ENCODE results near the gene PLA2R1.

DNA sequence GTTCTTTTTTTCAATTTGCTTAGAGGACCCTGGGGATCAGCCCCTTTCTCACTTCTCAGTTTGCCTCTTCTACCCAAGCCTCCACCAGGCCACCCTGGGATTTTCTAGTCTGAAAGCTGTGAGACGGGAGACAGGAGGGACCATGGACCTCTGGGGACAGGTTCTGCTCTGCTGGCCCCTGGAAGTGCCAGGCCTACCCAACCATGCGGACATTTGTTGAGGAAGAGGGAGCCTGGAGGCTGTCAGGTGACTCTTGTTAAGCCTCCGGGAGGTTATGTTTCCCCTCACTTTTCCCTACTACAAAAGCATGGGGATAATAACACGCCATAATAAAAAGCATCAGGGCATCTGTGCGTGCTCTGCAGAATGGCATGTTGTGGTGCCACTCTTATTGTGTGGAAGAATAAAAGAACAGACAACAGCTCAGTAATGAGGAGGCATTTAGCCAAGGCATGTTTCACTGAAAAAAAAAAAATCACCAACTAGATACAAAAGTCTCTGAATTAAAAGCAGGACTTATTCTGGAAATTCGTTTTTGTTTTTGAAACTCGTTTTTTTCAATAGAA lies 48.3 kb upstream of the PLA2R1 start:
- no peak for TF ChIP-seq CTCF (conservative IDR thresholded peaks at IDR 0.05; ENCODE audit: low read depth, low read length)
- TF ChIP-seq POLR2A (IDR thresholded peaks at IDR 0.05; ENCODE audit: low read depth, low read length) = no peak
- TF ChIP-seq FOS (IDR thresholded peaks at IDR 0.05; ENCODE audit: low read depth, low read length) = no peak
